ENCODE data around the gene FAF1. TPM values are rescaled to one million over a fixed set of nuclear protein-coding genes. Genes with fewer than 3 reads are reported as not detected.

Gene FAF1
- total and polyA plus RNA-seq, 8 donors: 47.4 to 58.3 (median 53.2) TPM

GRCh38 chr1:50666849-50667248, 293.2 kb downstream of the FAF1 start:
- TF ChIP-seq CTCF (IDR thresholded peaks at IDR 0.05): no peak
- Histone ChIP-seq H3K4me1 (peaks cover 7 to 25% of the 10 kb centered on the region in 2 donors), H3K36me3 (no peaks in the 10 kb centered on the region), H3K4me3 (no peak overlapping the region), H3K9me3 (no peaks in the 10 kb centered on the region), H3K27ac (peak overlapping the region in 1 of 2 donors; percentile 39), H3K27me3 (no peaks in the 10 kb centered on the region)
- ATAC-seq: peak; percentile 21
- DNase-seq: no peak
- intact Hi-C loops (cut with DNase I): no loop called here

GRCh38 chr1:50665413-50665812, 294.7 kb downstream of the FAF1 start:
- DNase-seq (peak in 2 of 4 donors; percentile 33 to 44), ATAC-seq (no peak)
- Histone ChIP-seq H3K27me3 (no peaks in the 10 kb centered on the region), H3K4me3 (no peak overlapping the region), H3K27ac (no peak overlapping the region), H3K4me1 (peaks cover 7 to 25% of the 10 kb centered on the region in 2 donors), H3K36me3 (no peaks in the 10 kb centered on the region), H3K9me3 (no peaks in the 10 kb centered on the region)
- intact Hi-C loops (cut with DNase I): no loop called here
- TF ChIP-seq CTCF (IDR thresholded peaks at IDR 0.05): no peak

GRCh38 chr1:50661626-50662025, 298.4 kb downstream of the FAF1 start:
- Histone ChIP-seq H3K9me3 (no peaks in the 10 kb centered on the region), H3K4me1 (peaks cover 9 to 17% of the 10 kb centered on the region in 2 donors), H3K4me3 (no peak overlapping the region), H3K36me3 (no peaks in the 10 kb centered on the region), H3K27ac (peak overlapping the region in 1 of 2 donors; percentile 50), H3K27me3 (no peaks in the 10 kb centered on the region)
- intact Hi-C loops (cut with DNase I): no loop called here
- DNase-seq (no peak), ATAC-seq (peak; percentile 69)
- TF ChIP-seq CTCF (IDR thresholded peaks at IDR 0.05): no peak

- peaks cover 0 to 7% of the 10 kb centered on the region in 2 donors for H3K36me3 ChIP-seq
- peak; percentile 82 for ATAC-seq
- intact Hi-C loops (cut with DNase I): no loop called here
Observed at GRCh38 chr1:50659107-50659662, 300.9 kb downstream of the FAF1 start.

More at GRCh38 chr1:50659107-50659662, 300.9 kb downstream of the FAF1 start:
- Histone ChIP-seq H3K27me3 (no peaks in the 10 kb centered on the region), H3K4me3 (no peak overlapping the region), H3K27ac (peak overlapping the region; percentile 20 to 69), H3K9me3 (no peaks in the 10 kb centered on the region), H3K4me1 (peaks cover 7 to 9% of the 10 kb centered on the region in 2 donors)
- TF ChIP-seq CTCF (IDR thresholded peaks at IDR 0.05): no peak
- peak in 2 of 4 donors; percentile 19 to 45 for DNase-seq
